Measurements from ENCODE around the gene ATXN7L1.

DNA sequence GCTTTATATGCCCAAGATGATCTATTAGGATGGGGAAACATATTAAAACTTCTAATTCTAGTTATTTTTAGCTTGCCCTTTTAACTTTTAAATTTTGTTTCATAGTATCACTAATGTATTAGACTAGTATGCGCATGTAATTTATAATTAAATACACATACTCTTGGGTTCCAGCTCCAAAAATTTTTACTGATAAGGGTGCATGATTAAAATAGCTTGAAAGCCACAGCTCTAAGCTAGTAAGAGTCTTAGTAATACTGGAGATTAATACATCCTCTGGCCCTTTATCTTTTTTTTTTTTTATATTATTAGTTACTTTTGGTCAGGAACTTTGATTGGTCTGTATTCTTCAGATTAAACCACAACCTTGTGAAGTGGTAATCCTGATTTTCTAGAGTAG is 53.6 kb downstream of the ATXN7L1 start:
- no peak for TF ChIP-seq YY1 (IDR thresholded peaks at IDR 0.05; ENCODE audit: insufficient read depth, insufficient replicate concordance, low read depth, low read length)
- TF ChIP-seq TCF12 (IDR thresholded peaks at IDR 0.05), result no peak
- no peak for TF ChIP-seq TCF12 (CRISPR knock-in tag; IDR thresholded peaks at IDR 0.05)
- no peak for TF ChIP-seq FOXK2 (IDR thresholded peaks at IDR 0.05)
- no peak for TF ChIP-seq POLR2G (IDR thresholded peaks at IDR 0.05; ENCODE audit: low read depth, low read length)
- no peak for TF ChIP-seq KDM4B (CRISPR knock-in tag; IDR thresholded peaks at IDR 0.05)
- TF ChIP-seq BRCA1 (CRISPR knock-in tag; IDR thresholded peaks at IDR 0.05), result no peak
- no peak for TF ChIP-seq ZNF552 (CRISPR knock-in tag; IDR thresholded peaks at IDR 0.05; ENCODE audit: borderline replicate concordance)
- TF ChIP-seq ARNT (IDR thresholded peaks at IDR 0.05), result no peak
- TF ChIP-seq, protein P1, sequence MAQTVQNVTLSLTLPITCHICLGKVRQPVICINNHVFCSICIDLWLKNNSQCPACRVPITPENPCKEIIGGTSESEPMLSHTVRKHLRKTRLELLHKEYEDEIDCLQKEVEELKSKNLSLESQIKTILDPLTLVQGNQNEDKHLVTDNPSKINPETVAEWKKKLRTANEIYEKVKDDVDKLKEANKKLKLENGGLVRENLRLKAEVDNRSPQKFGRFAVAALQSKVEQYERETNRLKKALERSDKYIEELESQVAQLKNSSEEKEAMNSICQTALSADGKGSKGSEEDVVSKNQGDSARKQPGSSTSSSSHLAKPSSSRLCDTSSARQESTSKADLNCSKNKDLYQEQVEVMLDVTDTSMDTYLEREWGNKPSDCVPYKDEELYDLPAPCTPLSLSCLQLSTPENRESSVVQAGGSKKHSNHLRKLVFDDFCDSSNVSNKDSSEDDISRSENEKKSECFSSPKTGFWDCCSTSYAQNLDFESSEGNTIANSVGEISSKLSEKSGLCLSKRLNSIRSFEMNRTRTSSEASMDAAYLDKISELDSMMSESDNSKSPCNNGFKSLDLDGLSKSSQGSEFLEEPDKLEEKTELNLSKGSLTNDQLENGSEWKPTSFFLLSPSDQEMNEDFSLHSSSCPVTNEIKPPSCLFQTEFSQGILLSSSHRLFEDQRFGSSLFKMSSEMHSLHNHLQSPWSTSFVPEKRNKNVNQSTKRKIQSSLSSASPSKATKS (CRISPR knock-in tag; IDR thresholded peaks at IDR 0.05), result no peak
